HepG2 (cell line): ENCODE results near the gene NT5DC2. TPM values are rescaled to one million over a fixed set of nuclear protein-coding genes. Genes with fewer than 3 reads are reported as not detected.

Source experiments
- ADNP ChIP-seq: sonication (generic); formaldehyde crosslinking; IDR thresholded peaks from 2 replicates; pipeline ENCODE4 v1.4.0; 2020; ENCODE audit warnings: missing genetic modification reagents
- AGO2 ChIP-seq: fragments of 200-400 bp; formaldehyde crosslinking; optimal IDR thresholded peaks from 2 replicates; pipeline ENCODE3; 2017; ENCODE audit warnings: mild to moderate bottlenecking, low read depth, low read length, moderate library complexity
- ATF4 ChIP-seq, 2 experiments: fragments of 450-650 bp in 1 of 2; sonication (generic) in 1 of 2; formaldehyde crosslinking; IDR thresholded peaks; 2 replicates each; pipeline versions ENCODE4 v1.5.0 to v1.8.0; 2020 to 2022; ENCODE audit warnings: mild to moderate bottlenecking in 1 of 2, missing genetic modification reagents in 1 of 2
- ATF7 ChIP-seq, 2 experiments: fragments of 450-650 bp in 1 of 2; sonication (generic) in 1 of 2; formaldehyde crosslinking in 1 of 2; IDR thresholded peaks; 2 replicates each; pipeline versions ENCODE4 v1.4.0 to v1.6.1; 2016 to 2020; ENCODE audit warnings: antibody characterized with exemption in 1 of 2, mild to moderate bottlenecking in 1 of 2, missing genetic modification reagents in 1 of 2
- CBX1 ChIP-seq: IDR thresholded peaks from one replicate; pipeline ENCODE4 v1.6.1; 2016; ENCODE audit warnings: antibody characterized with exemption, low read depth
- KDM3A ChIP-seq: IDR thresholded peaks from 2 replicates; pipeline ENCODE4 v1.6.1; 2018; ENCODE audit warnings: low read depth, missing compliant biosample characterization
- NFE2L2 ChIP-seq: fragments of 150-350 bp; IDR thresholded peaks from 2 replicates; pipeline ENCODE4 v1.6.1; 2014; ENCODE audit warnings: low read length
- RBFOX2 ChIP-seq: fragments of 200-400 bp; formaldehyde crosslinking; IDR thresholded peaks from 2 replicates; pipeline ENCODE4 v1.6.1; 2017; ENCODE audit warnings: low read depth, mild to moderate bottlenecking, low read length
- ZC3H4 ChIP-seq: sonication (generic); formaldehyde crosslinking; IDR thresholded peaks from 2 replicates; pipeline ENCODE4 v1.4.0; 2020; ENCODE audit warnings: missing genetic modification reagents, borderline replicate concordance
- ZFP37 ChIP-seq: sonication (generic); formaldehyde crosslinking; IDR thresholded peaks from 2 replicates; pipeline ENCODE4 v1.4.0; 2020; ENCODE audit warnings: missing genetic modification reagents, borderline replicate concordance
- ZNF317 ChIP-seq: sonication (generic); formaldehyde crosslinking; IDR thresholded peaks from 2 replicates; pipeline ENCODE4 v1.5.0; 2020; ENCODE audit warnings: mild to moderate bottlenecking, missing genetic modification reagents
- ZNF383 ChIP-seq: sonication (generic); formaldehyde crosslinking; IDR thresholded peaks from 2 replicates; pipeline ENCODE4 v1.4.0; 2020; ENCODE audit warnings: missing genetic modification reagents, mild to moderate bottlenecking, borderline replicate concordance
- ZNF510 ChIP-seq: sonication (generic); formaldehyde crosslinking; IDR thresholded peaks from 2 replicates; pipeline ENCODE4 v1.4.0; 2020; ENCODE audit warnings: low read depth, mild to moderate bottlenecking, missing genetic modification reagents
- ZNF652 ChIP-seq: IDR thresholded peaks from 2 replicates; pipeline ENCODE4 v1.6.1; 2016; ENCODE audit warnings: low read depth, borderline replicate concordance
- ZNF710 ChIP-seq: sonication (generic); formaldehyde crosslinking; IDR thresholded peaks from 2 replicates; pipeline ENCODE4 v1.5.0; 2020; ENCODE audit warnings: mild to moderate bottlenecking, missing genetic modification reagents, borderline replicate concordance
- ZNF788 ChIP-seq: sonication (generic); formaldehyde crosslinking; IDR thresholded peaks from 2 replicates; pipeline ENCODE4 v1.5.0; 2020; ENCODE audit warnings: mild to moderate bottlenecking, missing genetic modification reagents, borderline replicate concordance
- ZNF878 ChIP-seq: sonication (generic); formaldehyde crosslinking; IDR thresholded peaks from 2 replicates; pipeline ENCODE4 v1.8.1; 2023; ENCODE audit warnings: mild to moderate bottlenecking, missing genetic modification reagents, moderate library complexity
- polyA plus RNA-seq, 8 experiments: library from polyadenylated mRNA; depleted of rRNA in 3 of 8; stranded (reverse) in 7 of 8; unstranded in 1 of 8; fragments of >200 nt; fragmentation: Illumina TruSeq in 4 of 8; extraction: Trizol in 4 of 8; gene quantifications; 2 replicates each; pipeline versions ENCODE4 v1.2.1 to v1.2.3, GENCODE V29; 2011 to 2016; ENCODE audit warnings: low read depth in 4 of 8, missing spikeins in 1 of 8, mixed read lengths in 1 of 8; ENCODE audit not compliant: insufficient read depth in 1 of 8
- total RNA-seq, 5 experiments: library from RNA; depleted of rRNA; stranded (reverse); fragments of >200 nt; fragmentation: Illumina TruSeq; extraction: Trizol; gene quantifications; 2 replicates each; pipeline ENCODE4 v1.2.3, GENCODE V29; 2016; ENCODE audit warnings: low read depth in 1 of 5
- TF ChIP-seq, protein P1 (sequence below): sonication (generic); formaldehyde crosslinking; IDR thresholded peaks from 2 replicates; pipeline ENCODE4 v1.8.0; 2022; ENCODE audit warnings: missing genetic modification reagents, low read depth, mild to moderate bottlenecking, borderline replicate concordance
- TF ChIP-seq, protein P2 (sequence below): sonication (generic); formaldehyde crosslinking; IDR thresholded peaks from 2 replicates; pipeline ENCODE4 v1.8.1; 2023; ENCODE audit warnings: mild to moderate bottlenecking, missing genetic modification reagents
- TF ChIP-seq, protein P3 (sequence below): sonication (generic); formaldehyde crosslinking; IDR thresholded peaks from 2 replicates; pipeline ENCODE4 v1.4.0; 2020; ENCODE audit warnings: mild to moderate bottlenecking, missing genetic modification reagents
- TF ChIP-seq, protein P4 (sequence below): fragments of 450-650 bp; IDR thresholded peaks from 2 replicates; pipeline ENCODE4 v1.6.1; 2017

The NT5DC2 gene
- total and polyA plus RNA-seq, 2 of the 13 experiments (the other 11 are each of a cell fraction or from before 2014, with no cell fraction given), result 131 to 240 TPM

DNA sequence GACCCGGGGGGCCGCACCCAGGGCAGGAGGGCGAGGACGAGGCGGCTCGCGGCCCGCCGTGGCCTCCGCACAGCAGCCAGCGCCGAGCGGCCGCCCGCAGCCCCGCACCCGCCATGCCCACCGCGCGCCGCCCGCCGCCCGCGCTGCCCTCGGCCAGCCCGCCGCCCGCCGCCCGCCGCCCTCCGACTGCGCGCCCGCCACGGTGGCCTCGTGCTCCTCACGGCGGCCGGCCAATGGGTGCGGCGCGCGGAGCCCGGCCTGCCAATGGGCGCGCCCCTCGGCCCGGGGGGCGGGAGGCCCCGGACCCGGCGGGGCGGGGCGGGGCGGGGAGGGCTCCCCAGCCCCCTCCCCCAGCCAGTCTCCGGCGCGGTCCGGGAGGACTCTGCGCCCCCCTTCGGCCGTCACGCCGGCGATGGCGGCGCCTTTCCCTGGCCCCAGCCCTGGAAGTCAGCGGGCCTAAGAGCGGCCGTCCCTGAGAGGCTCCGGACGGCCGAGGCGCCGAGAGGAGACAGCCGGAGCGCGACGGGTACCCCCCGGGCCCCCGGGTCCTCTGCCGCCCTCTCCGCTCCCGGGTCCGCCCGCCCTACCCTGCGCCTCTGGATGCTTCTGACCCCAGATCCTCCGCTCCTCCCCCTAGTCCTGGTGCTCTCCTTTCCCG is at the start of gene NT5DC2 (continued):
- TF ChIP-seq, protein P1, sequence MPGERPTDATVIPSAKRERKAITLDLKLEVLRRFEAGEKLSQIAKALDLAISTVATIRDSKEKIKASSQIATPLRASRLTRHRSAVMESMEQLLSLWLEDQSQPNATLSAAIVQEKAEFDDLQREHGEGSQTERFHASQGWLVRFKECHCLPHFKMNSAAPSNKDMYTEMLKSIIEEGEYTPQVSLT, result no peak
- TF ChIP-seq ZNF878 (CRISPR knock-in tag) (peak; percentile 39; the same call in 1 of the 2 replicates), ZNF710 (no peak), ATF7 (IDR thresholded peaks at IDR 0.05) (no peak), ATF7 (CRISPR knock-in tag; IDR thresholded peaks at IDR 0.05) (no peak), ZNF652 (CRISPR knock-in tag) (no peak), ZNF788 (CRISPR knock-in tag) (no peak; the same call in 1 of the 2 replicates), KDM3A (CRISPR knock-in tag) (no peak), ZFP37 (CRISPR knock-in tag) (no peak), ZNF317 (CRISPR knock-in tag) (no peak), ADNP (CRISPR knock-in tag) (no peak), RBFOX2 (peak; percentile 72), ZNF510 (CRISPR knock-in tag) (no peak), ATF4 (CRISPR knock-in tag; IDR thresholded peaks at IDR 0.05) (0 out of 4 replicates have a peak, but pooled peaks of 1 of the 2 experiments have one; percentile 31), CBX1 (no peak), ZNF383 (CRISPR knock-in tag) (no peak), NFE2L2 (no peak), AGO2 (no peak), ZC3H4 (no peak)
- TF ChIP-seq, protein P2, sequence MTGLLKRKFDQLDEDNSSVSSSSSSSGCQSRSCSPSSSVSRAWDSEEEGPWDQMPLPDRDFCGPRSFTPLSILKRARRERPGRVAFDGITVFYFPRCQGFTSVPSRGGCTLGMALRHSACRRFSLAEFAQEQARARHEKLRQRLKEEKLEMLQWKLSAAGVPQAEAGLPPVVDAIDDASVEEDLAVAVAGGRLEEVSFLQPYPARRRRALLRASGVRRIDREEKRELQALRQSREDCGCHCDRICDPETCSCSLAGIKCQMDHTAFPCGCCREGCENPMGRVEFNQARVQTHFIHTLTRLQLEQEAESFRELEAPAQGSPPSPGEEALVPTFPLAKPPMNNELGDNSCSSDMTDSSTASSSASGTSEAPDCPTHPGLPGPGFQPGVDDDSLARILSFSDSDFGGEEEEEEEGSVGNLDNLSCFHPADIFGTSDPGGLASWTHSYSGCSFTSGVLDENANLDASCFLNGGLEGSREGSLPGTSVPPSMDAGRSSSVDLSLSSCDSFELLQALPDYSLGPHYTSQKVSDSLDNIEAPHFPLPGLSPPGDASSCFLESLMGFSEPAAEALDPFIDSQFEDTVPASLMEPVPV (CRISPR knock-in tag), result peak; percentile 23; the same call in 1 of the 2 replicates
- TF ChIP-seq, protein P3, sequence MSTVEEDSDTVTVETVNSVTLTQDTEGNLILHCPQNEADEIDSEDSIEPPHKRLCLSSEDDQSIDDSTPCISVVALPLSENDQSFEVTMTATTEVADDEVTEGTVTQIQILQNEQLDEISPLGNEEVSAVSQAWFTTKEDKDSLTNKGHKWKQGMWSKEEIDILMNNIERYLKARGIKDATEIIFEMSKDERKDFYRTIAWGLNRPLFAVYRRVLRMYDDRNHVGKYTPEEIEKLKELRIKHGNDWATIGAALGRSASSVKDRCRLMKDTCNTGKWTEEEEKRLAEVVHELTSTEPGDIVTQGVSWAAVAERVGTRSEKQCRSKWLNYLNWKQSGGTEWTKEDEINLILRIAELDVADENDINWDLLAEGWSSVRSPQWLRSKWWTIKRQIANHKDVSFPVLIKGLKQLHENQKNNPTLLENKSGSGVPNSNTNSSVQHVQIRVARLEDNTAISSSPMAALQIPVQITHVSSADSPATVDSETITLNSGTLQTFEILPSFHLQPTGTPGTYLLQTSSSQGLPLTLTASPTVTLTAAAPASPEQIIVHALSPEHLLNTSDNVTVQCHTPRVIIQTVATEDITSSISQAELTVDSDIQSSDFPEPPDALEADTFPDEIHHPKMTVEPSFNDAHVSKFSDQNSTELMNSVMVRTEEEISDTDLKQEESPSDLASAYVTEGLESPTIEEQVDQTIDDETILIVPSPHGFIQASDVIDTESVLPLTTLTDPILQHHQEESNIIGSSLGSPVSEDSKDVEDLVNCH (CRISPR knock-in tag), result no peak
- TF ChIP-seq, protein P4, sequence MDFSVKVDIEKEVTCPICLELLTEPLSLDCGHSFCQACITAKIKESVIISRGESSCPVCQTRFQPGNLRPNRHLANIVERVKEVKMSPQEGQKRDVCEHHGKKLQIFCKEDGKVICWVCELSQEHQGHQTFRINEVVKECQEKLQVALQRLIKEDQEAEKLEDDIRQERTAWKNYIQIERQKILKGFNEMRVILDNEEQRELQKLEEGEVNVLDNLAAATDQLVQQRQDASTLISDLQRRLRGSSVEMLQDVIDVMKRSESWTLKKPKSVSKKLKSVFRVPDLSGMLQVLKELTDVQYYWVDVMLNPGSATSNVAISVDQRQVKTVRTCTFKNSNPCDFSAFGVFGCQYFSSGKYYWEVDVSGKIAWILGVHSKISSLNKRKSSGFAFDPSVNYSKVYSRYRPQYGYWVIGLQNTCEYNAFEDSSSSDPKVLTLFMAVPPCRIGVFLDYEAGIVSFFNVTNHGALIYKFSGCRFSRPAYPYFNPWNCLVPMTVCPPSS, result no peak
